Gastrocnemius medialis (tissue), 4 donors: ENCODE measurements around the gene TMEM163.

Source experiments
- CTCF ChIP-seq, 5 experiments: fragments of 450-650 bp in 3 of 5; fragments of 200-600 bp in 2 of 5; sonication (generic) in 2 of 5; IDR thresholded peaks in 4 of 5; conservative IDR thresholded peaks in 1 of 5; 1 replicate in 4 of 5; 2 replicates in 1 of 5; pipeline ENCODE4 v1.5.1; 2016 to 2019; ENCODE audit warnings: antibody characterized with exemption in 5 of 5, mild to moderate bottlenecking in 3 of 5, moderate library complexity in 3 of 5
- POLR2A ChIP-seq, 2 donors: fragments of 450-650 bp; IDR thresholded peaks; one replicate each; pipeline ENCODE4 v1.6.1; 2017; ENCODE audit warnings: antibody characterized with exemption in 2 of 2, mild to moderate bottlenecking in 2 of 2, moderate library complexity in 2 of 2

DNA sequence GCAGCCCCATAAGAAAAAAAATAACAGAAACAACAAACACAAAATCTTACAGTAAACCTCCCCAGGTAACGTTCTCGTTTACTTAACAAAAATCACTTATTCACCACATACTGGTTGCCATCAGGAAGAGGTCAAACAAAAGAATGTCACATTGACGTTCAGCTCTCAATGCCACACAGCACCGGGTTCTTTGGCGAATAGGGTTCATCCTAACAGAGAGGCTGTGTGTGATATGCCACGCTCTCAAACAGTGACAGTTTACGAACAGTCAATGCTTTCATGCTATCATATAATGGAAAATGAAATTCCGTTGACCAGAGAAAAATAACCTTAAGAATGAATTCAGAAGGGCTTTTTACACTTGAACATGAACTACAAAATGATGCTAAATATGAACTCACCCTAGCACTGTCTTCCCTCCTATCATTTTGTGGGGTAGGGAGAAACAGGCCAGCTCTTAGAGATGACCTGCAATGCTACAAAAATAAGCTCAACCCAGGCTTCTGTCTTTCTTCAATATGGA lies 2.0 kb downstream of the TMEM163 start:
- TF ChIP-seq CTCF (IDR thresholded peaks at IDR 0.05 in 4 of 5, conservative IDR thresholded peaks at IDR 0.05 in 1 of 5) (no peak), POLR2A (IDR thresholded peaks at IDR 0.05) (no peak)
